ENCODE measurements around the gene CYB5D1. TPM values are rescaled to one million over a fixed set of nuclear protein-coding genes. Genes with fewer than 3 reads are reported as not detected.

CYB5D1 gene
- total RNA-seq, 4 donors from 2014 or later, result 3.1 to 17.6 (median 16.2) TPM

DNA sequence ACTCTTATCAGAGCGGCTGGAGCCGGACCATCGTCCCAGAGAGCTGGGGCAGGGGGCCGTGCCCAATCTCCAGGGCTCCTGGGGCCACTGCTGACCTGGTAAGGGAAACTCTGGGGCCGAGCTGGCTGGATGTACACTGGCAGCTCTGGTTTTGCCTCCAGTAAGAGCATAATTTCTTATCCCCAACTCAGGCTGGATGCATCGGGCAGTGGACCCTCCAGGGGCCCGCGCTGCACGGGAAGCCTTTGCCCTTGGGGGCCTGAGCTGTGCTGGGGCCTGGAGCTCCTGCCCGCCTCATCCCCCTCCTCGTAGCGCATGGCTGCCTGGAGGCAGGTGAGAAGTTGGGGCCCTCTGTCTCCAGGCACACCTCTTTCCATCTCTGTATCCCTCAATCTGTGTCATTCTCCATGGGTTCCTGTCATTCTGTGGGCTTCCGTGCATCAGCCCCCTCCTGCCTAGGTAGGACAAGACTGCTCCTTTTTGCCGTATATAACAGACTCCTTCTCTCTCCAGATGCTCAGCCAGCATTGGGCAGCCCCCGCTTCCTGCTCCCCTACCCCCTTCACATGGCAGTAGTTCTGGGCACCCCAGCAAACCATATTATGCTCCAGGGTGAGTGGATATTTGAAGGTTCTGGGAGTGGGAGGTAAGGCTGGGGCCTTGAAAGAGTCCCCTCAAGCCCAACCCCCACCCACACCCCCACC is 12.3 kb upstream of the CYB5D1 start:
- Histone ChIP-seq H3K4me1 (peaks cover 4 to 7% of the 10 kb centered on the region in 2 donors), H3K27ac (peak overlapping the region; percentile 95 to 99), H3K36me3 (no peaks in the 10 kb centered on the region), H3K9me3 (no peaks in the 10 kb centered on the region), H3K27me3 (no peaks in the 10 kb centered on the region), H3K4me3 (peak overlapping the region; percentile 65 to 88)
- intact Hi-C loops (cut with DNase I; ENCODE audit: low total_unique reads), result no loop called here
- TF ChIP-seq POLR2A (IDR thresholded peaks at IDR 0.05) (no peak), CTCF (IDR thresholded peaks at IDR 0.05) (no peak)
- peak in 1 of 2 donors; percentile 20 for DNase-seq

GRCh38 chr17:7846063-7846735 is 11.6 kb upstream of the CYB5D1 start:
- TF ChIP-seq POLR2A (IDR thresholded peaks at IDR 0.05), result no peak
- TF ChIP-seq CTCF (IDR thresholded peaks at IDR 0.05), result no peak
- Histone ChIP-seq H3K9me3 (no peaks in the 10 kb centered on the region), H3K36me3 (no peaks in the 10 kb centered on the region), H3K27me3 (no peaks in the 10 kb centered on the region), H3K4me3 (no peak overlapping the region), H3K4me1 (peaks cover 4 to 7% of the 10 kb centered on the region in 2 donors), H3K27ac (no peak overlapping the region)
- intact Hi-C loops (cut with DNase I; ENCODE audit: low total_unique reads), result no loop called here
- peak in 1 of 2 donors; percentile 26 for DNase-seq

DNA sequence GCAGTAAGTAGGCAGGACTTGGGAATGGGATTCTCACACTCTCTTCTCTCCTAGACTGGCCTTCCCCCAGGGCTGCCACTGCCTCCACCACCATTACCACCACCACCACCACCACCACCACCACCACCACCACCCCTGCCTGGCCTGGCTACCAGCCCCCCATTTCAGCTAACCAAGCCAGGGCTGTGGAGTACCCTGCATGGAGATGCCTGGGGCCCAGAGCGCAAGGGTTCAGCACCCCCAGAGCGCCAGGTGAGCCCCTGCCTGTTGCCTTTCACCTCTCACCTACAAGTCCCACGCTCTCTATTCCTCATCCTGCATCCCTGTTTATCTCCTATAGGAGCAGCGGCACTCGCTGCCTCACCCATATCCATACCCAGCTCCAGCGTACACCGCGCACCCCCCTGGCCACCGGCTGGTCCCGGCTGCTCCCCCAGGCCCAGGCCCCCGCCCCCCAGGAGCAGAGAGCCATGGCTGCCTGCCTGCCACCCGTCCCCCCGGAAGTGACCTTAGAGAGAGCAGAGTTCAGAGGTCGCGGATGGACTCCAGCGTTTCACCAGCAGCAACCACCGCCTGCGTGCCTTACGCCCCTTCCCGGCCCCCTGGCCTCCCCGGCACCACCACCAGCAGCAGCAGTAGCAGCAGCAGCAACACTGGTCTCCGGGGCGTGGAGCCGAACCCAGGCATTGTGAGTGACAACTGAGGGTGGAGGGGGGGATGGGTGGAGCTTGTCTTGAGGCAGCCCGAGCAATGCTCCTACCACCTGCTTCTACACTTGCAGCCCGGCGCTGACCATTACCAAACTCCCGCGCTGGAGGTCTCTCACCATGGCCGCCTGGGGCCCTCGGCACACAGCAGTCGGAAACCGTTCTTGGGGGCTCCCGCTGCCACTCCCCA is 10.8 kb upstream of the CYB5D1 start:
- Histone ChIP-seq H3K9me3 (no peaks in the 10 kb centered on the region), H3K4me3 (no peak overlapping the region), H3K36me3 (no peaks in the 10 kb centered on the region), H3K27me3 (no peaks in the 10 kb centered on the region), H3K4me1 (peaks cover 4 to 7% of the 10 kb centered on the region in 2 donors), H3K27ac (no peak overlapping the region)
- peak; percentile 18 to 25 for DNase-seq
- TF ChIP-seq CTCF (IDR thresholded peaks at IDR 0.05) (no peak), POLR2A (IDR thresholded peaks at IDR 0.05) (no peak)
- intact Hi-C loops (cut with DNase I; ENCODE audit: low total_unique reads), result no loop called here

DNA sequence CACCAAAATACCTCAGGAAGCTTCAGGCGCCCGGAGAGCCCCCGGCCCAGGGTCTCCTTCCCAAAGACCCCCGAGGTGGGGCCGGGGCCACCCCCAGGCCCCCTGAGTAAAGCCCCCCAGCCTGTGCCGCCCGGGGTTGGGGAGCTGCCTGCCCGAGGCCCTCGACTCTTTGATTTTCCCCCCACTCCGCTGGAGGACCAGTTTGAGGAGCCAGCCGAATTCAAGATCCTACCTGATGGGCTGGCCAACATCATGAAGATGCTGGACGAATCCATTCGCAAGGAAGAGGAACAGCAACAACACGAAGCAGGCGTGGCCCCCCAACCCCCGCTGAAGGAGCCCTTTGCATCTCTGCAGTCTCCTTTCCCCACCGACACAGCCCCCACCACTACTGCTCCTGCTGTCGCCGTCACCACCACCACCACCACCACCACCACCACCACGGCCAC is 9.6 kb upstream of the CYB5D1 start:
- Histone ChIP-seq H3K4me1 (peaks cover 4 to 7% of the 10 kb centered on the region in 2 donors), H3K36me3 (no peaks in the 10 kb centered on the region), H3K9me3 (no peaks in the 10 kb centered on the region), H3K27ac (no peak overlapping the region), H3K27me3 (no peaks in the 10 kb centered on the region), H3K4me3 (no peak overlapping the region)
- intact Hi-C loops (cut with DNase I; ENCODE audit: low total_unique reads), result no loop called here
- DNase-seq, result no peak
- TF ChIP-seq POLR2A (IDR thresholded peaks at IDR 0.05) (no peak), CTCF (IDR thresholded peaks at IDR 0.05) (no peak)
